ENCODE data around the gene GDI2. TPM values are rescaled to one million over a fixed set of nuclear protein-coding genes. Genes with fewer than 3 reads are reported as not detected.

GDI2 gene
- polyA plus RNA-seq, 1 donor (not counting 4 experiments of a cell fraction or from before 2014, with no cell fraction given), result 293 TPM

- no peak overlapping the region for H2AFZ ChIP-seq (ENCODE audit: control insufficient read depth, low read length)
- FAIRE-seq (no peak), DNase-seq (ENCODE audit: low read depth, low spot score) (no peak)
- H3K9me3 ChIP-seq (ENCODE audit: control insufficient read depth, low read depth, low read length), result no peaks in the 10 kb centered on the region
- peaks cover 85% of the 10 kb centered on the region for H3K79me2 ChIP-seq (ENCODE audit: control insufficient read depth, insufficient read depth, low read length)
- H3K4me1 ChIP-seq (ENCODE audit: control insufficient read depth, extremely low read depth, insufficient read depth, low read length), result peaks cover 4% of the 10 kb centered on the region
- no peaks in the 10 kb centered on the region for H3K9me1 ChIP-seq (ENCODE audit: control insufficient read depth, extremely low read depth, insufficient read depth, low read length)
- no peaks in the 10 kb centered on the region for H3K27me3 ChIP-seq (ENCODE audit: control insufficient read depth, extremely low read depth, insufficient read depth, low read length)
- no peak overlapping the region for H3K9ac ChIP-seq (ENCODE audit: control insufficient read depth, extremely low read depth, insufficient read depth, low read length)
- TF ChIP-seq EZH2 (IDR thresholded peaks at IDR 0.05; ENCODE audit: low read length) (no peak), CTCF (optimal IDR thresholded peaks at IDR 0.05 in 1 of 3, IDR thresholded peaks at IDR 0.05 in 1 of 3, conservative IDR thresholded peaks at IDR 0.05 in 1 of 3; ENCODE audit: extremely low read depth in 1 of 3, insufficient read depth in 2 of 3, low read length in 3 of 3) (no peak)
- dilution Hi-C loops (cut with MboI; ENCODE audit: extremely low pct_ligation_motif_present, low sequenced_read_pairs), result no loop called here
- H3K27ac ChIP-seq (ENCODE audit: control insufficient read depth, insufficient read depth, low read length), result no peak overlapping the region
- peaks cover 10% of the 10 kb centered on the region for H4K20me1 ChIP-seq (ENCODE audit: control insufficient read depth, extremely low read depth, insufficient read depth, low read length)
- H3K4me3 ChIP-seq (ENCODE audit: control insufficient read depth in 2 of 3, extremely low read depth in 1 of 3, insufficient read depth in 2 of 3, low read depth in 1 of 3, low read length in 3 of 3), result no peak overlapping the region
- H3K4me2 ChIP-seq (ENCODE audit: control insufficient read depth, extremely low read depth, insufficient read depth, low read depth, low read length), result no peak overlapping the region
- H3K36me3 ChIP-seq (ENCODE audit: control insufficient read depth in 2 of 2, extremely low read depth in 1 of 2, insufficient read depth in 2 of 2, low read length in 2 of 2), result peaks cover 14 to 25% of the 10 kb centered on the region in 2 experiments
Measured at GRCh38 chr10:5800782-5801181, 12.5 kb downstream of the GDI2 start.

- Histone ChIP-seq H3K79me2 (ENCODE audit: control insufficient read depth, insufficient read depth, low read length) (peaks cover 66% of the 10 kb centered on the region), H3K4me1 (ENCODE audit: control insufficient read depth, extremely low read depth, insufficient read depth, low read length) (no peaks in the 10 kb centered on the region), H3K4me3 (ENCODE audit: control insufficient read depth in 2 of 3, extremely low read depth in 1 of 3, insufficient read depth in 2 of 3, low read depth in 1 of 3, low read length in 3 of 3) (no peak overlapping the region), H3K9ac (ENCODE audit: control insufficient read depth, extremely low read depth, insufficient read depth, low read length) (no peak overlapping the region), H3K9me1 (ENCODE audit: control insufficient read depth, extremely low read depth, insufficient read depth, low read length) (no peaks in the 10 kb centered on the region), H3K4me2 (ENCODE audit: control insufficient read depth, extremely low read depth, insufficient read depth, low read depth, low read length) (no peak overlapping the region), H3K27ac (ENCODE audit: control insufficient read depth, insufficient read depth, low read length) (no peak overlapping the region), H3K27me3 (ENCODE audit: control insufficient read depth, extremely low read depth, insufficient read depth, low read length) (no peaks in the 10 kb centered on the region), H2AFZ (ENCODE audit: control insufficient read depth, low read length) (no peak overlapping the region), H3K36me3 (ENCODE audit: control insufficient read depth in 2 of 2, extremely low read depth in 1 of 2, insufficient read depth in 2 of 2, low read length in 2 of 2) (peaks cover 22 to 49% of the 10 kb centered on the region in 2 experiments), H3K9me3 (ENCODE audit: control insufficient read depth, low read depth, low read length) (no peaks in the 10 kb centered on the region), H4K20me1 (ENCODE audit: control insufficient read depth, extremely low read depth, insufficient read depth, low read length) (no peaks in the 10 kb centered on the region)
- FAIRE-seq, result no peak
- TF ChIP-seq EZH2 (IDR thresholded peaks at IDR 0.05; ENCODE audit: low read length) (no peak), CTCF (optimal IDR thresholded peaks at IDR 0.05 in 1 of 3, IDR thresholded peaks at IDR 0.05 in 1 of 3, conservative IDR thresholded peaks at IDR 0.05 in 1 of 3; ENCODE audit: extremely low read depth in 1 of 3, insufficient read depth in 2 of 3, low read length in 3 of 3) (no peak)
- DNase-seq (ENCODE audit: low read depth, low spot score), result no peak
- dilution Hi-C loops (cut with MboI; ENCODE audit: extremely low pct_ligation_motif_present, low sequenced_read_pairs), result no loop called here
Measured at GRCh38 chr10:5794236-5794635, 19.0 kb downstream of the GDI2 start.

Measured in keratinocyte (primary cell).